Stimulated activated naive CD4-positive, alpha-beta T cell (primary cell): ENCODE data around the gene KAT8.

Experiments used
- DNase-seq, 6 experiments: peaks; one replicate each; lab custom pipeline; 2025; lab: John Stamatoyannopoulos, UW

The KAT8 gene

DNA sequence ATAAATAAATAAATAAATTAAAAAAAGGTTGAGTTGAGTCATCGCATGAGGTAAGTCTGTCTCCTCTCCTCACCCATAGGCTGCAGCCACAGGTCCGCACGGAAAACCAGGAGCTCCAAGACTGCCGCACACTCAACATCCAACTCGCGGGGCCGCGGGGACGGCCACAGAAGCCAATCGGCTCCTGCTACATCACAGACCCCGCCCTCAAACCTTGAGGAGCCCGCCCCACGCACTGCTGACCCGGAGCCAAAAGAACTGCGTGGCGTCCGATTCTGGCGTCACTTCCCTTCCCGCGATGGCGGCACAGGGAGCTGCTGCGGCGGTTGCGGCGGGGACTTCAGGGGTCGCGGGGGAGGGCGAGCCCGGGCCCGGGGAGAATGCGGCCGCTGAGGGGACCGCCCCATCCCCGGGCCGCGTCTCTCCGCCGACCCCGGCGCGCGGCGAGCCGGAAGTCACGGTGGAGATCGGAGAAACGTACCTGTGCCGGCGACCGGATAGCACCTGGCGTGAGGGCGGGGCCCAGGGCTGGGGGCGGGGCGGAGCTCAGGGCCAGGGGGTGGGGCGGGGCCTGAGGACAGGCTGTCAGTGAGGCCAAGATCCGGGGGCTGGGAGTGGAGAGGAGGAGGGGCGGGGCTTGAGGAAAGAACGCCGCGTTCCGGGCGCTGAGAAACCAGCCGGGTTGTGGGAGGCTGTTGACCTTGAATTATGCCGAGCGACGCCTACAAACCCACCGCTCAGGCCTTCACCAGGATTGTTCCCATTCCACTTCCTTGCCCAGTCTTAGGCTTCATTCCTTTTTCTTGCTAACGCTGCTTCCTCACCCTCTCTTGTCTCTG, at the start of gene KAT8:
KAT8 (plus strand) TSS at position 281 of the 839 bp plus-strand sequence; CDS start at position 299, 18 bp downstream.
- peak; percentile 93 to 99 (median 96) for DNase-seq

DNA sequence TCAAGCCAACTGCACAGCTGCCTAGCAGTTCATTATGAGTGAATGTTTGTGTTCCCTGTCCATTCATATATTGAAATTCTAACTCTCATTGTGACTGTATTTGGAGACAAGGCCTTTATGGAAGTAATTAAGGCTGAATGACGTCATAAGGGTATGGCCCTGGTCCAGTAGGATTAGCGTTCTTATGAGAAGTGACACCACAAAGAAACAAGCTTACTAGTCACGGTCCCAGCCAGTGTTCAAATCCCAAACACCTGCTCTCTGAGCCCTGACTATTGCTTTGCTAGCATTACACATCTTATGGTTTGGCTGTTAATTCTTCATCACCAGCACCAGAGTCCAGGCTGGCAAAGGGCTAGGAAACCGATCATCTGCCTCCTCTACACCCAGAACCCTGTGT, 45.6 kb upstream of the KAT8 start:
- DNase-seq, result no peak

DNA sequence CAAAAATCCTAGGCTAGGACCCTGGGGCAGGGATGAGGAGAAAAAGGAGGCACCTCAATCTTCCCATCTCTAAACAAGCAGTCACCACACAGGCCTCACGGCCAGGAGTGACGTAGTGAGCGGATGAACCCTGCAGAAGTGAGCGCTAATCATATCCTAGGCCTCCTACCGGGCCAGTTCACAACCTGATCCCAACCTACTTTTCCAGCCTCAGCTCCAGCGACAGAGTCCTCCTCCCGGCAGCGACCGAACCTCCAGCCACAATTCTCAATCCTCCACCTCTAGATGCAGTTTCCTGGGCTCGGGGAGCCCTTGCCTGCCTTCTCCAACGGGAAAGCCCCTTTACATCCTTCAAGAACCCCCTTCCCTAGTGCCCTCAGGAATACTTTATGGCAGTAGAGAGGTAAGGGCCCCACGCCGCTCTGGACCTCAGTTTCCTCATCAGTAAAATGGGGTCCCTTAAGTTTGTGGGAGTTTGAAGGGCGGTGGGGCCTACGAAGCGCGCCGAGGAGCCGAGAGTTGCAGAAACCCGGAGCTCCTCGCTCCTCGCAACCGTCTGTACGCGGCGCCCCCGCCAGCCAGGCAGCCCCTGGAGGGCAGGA, 44.8 kb upstream of the KAT8 start:
- peak in 1 of 6 experiments; percentile 9 for DNase-seq

DNA sequence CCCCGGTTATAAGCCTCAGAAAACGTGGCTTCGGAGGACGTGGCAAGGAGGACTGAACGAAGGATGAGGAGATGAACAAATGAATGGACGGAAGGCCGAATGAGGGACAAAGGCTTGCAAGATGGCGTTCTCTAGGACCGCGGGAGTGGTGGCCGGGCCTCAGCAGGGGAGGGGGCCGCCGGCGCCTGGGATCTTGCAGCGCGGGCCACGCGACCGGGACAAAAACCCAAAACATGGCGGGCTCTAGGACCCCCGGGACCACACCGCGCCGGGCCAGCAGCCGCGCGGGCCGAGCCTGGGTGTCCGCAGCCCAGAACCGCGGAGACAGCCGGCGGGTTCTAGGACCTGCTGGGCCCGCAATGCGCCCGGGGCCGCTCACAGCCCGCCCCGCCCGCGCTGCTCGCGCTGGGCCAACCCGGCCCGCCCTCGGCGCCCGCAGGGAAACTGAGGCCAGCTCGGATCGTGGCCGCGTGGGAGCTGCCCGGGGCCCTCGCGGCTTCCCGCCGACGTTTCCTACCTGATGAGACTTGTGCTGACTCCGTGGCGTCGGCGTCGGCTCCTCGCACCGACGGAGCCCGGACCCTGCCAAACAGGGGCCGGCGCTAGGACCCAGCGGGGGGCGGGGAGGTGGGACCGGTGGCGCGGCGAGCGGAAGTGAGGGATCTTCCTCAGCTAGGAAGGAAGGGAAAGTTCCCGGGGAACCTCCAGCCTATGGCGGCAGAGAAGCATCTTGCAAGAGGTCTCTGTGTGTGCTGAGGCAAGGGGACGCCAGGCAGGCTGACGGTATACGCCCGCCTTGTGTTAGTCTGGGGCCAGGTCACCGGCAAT, 44.1 kb upstream of the KAT8 start:
- DNase-seq, result peak; percentile 73 to 92 (median 82)

DNA sequence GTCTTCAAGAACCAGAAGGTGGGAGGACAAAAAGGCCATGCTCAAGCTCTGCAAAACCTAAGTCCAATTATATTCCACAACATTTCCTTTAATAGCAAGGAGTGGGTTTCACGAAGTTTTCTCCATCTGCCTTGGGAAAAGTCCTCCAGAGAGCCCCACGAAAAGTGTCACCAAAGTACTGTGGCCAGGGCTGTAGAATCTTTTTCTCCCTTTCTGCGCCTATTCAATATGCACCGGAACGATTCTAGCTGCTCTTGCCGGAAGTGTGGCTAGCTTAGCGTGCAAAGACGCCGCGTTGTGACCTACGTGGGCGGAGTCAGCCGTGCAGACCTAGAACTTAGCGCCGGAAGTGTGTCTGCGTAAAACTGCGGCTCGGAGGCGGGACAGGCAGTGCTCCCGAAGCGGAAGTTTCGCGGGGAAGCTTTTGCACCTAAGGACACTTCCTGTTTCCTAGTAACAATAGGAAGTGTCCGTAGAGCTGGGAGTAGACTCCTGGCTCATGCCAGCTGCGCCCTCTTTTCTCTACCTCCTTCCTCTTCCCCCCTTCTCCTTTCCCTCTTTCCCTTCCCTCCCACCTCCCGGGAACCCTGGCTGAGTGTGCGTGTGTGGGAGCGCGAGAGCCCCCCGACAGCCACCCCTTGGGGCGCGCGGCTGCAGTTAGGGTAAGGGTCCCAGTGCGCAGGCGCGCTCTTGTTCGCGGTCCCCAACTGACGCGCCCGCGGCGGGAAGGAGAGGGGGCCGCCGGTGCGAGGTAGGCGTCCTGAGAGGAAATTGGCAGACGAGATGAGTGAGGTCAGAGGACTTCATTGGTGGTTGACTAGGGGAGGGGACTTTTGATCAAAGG, 43.3 kb upstream of the KAT8 start, which contains the start of the genes ZNF646 and ZNF668:
ZNF646 (plus strand) TSS at position 453 of the 844 bp plus-strand sequence. CDS start 1,903 bp downstream, outside the sequence.
ZNF668 (minus strand) TSS at position 271 of the 844 bp plus-strand sequence. CDS start 9,781 bp downstream, outside the sequence.
- peak; percentile 95 to 98 (median 97) for DNase-seq

DNA sequence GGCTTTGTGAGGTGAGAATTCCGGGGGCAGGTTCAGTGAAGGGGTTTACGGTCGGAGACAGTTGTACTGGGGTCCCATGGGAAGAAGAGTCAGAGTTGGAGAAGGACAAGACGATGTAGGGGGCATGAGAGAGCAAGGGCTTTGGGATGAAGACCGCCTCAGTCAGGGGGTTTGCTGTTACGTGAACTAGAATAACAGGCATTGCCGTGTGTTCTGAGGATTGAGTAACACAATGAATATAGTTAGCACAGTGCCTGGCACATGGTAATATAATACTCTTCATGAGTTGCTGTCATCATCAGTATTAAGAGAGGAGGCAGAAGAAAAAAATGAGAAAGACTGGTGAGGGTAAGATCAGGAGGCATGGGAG, 42.7 kb upstream of the KAT8 start:
- DNase-seq, result no peak

DNA sequence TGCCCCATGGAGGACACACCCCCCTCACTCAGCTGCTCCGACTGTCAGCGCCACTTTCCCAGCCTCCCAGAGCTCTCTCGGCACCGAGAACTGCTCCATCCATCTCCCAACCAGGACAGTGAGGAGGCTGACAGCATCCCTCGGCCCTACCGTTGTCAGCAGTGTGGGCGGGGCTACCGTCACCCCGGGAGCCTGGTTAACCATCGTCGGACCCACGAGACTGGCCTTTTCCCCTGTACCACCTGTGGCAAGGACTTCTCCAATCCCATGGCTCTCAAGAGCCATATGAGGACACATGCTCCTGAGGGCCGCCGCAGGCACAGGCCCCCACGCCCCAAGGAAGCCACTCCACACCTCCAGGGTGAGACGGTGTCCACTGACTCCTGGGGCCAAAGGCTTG, 41.1 kb upstream of the KAT8 start:
- no peak for DNase-seq

DNA sequence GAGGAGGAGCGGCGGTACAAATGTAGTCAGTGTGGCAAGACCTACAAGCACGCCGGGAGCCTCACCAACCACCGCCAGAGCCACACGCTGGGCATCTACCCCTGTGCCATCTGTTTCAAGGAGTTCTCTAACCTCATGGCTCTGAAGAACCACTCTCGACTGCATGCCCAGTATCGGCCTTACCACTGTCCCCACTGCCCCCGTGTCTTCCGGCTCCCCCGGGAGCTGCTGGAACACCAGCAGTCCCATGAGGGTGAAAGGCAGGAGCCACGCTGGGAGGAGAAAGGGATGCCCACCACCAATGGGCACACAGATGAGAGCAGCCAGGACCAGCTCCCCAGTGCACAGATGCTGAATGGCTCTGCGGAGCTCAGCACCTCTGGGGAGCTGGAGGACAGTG, 40.4 kb upstream of the KAT8 start:
- no peak for DNase-seq

DNA sequence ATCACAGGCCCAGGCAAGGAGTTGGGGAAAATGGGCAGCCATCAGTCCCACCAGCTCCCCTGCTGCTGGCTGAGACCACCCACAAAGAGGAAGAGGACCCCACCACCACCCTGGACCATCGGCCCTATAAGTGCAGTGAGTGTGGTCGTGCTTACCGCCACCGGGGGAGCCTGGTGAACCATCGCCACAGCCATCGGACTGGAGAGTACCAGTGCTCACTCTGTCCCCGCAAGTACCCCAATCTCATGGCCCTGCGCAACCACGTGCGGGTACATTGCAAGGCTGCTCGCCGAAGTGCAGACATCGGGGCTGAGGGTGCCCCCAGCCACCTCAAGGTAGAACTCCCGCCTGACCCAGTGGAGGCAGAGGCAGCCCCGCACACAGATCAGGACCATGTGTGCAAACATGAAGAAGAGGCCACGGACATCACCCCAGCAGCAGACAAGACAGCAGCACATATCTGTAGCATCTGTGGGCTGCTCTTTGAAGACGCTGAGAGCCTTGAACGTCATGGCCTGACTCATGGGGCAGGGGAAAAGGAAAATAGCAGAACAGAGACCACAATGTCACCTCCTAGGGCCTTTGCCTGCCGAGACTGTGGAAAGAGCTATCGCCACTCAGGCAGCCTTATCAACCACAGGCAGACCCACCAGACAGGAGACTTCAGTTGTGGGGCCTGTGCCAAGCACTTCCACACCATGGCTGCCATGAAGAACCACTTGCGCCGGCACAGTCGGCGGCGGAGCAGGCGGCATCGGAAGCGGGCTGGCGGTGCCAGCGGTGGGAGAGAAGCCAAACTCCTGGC, 39.7 kb upstream of the KAT8 start:
- DNase-seq, result no peak

DNA sequence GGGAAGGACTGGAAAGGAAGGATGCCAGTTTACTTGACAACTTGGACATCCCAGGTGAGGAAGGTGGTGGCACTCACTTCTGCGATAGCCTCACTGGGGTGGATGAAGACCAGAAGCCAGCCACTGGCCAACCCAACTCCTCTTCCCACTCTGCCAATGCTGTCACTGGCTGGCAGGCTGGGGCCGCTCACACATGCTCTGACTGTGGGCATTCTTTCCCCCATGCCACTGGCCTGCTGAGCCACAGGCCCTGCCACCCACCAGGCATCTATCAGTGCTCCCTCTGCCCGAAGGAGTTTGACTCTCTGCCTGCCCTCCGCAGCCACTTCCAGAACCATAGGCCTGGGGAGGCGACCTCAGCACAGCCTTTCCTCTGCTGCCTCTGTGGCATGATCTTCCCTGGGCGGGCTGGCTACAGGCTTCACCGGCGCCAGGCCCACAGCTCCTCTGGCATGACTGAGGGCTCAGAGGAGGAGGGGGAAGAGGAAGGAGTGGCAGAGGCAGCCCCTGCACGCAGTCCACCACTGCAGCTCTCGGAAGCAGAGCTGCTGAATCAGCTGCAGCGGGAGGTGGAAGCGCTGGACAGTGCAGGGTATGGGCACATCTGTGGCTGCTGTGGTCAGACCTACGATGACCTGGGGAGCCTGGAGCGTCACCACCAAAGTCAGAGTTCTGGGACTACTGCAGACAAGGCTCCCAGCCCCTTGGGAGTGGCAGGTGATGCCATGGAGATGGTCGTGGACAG, 38.7 kb upstream of the KAT8 start:
- DNase-seq, result no peak

DNA sequence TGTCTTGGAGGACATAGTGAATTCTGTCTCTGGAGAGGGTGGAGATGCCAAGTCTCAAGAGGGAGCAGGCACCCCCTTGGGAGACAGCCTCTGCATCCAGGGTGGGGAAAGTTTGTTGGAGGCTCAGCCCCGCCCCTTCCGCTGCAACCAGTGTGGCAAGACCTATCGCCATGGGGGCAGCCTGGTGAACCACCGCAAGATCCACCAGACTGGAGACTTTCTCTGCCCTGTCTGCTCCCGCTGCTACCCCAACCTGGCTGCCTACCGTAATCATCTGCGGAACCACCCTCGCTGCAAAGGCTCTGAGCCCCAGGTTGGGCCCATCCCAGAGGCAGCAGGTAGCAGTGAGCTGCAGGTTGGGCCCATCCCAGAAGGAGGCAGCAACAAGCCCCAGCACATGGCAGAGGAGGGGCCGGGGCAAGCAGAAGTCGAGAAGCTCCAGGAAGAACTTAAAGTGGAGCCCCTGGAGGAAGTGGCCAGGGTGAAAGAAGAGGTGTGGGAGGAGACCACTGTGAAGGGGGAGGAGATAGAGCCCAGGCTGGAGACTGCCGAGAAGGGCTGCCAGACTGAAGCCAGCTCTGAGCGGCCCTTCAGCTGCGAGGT, 38.0 kb upstream of the KAT8 start:
- no peak for DNase-seq

DNA sequence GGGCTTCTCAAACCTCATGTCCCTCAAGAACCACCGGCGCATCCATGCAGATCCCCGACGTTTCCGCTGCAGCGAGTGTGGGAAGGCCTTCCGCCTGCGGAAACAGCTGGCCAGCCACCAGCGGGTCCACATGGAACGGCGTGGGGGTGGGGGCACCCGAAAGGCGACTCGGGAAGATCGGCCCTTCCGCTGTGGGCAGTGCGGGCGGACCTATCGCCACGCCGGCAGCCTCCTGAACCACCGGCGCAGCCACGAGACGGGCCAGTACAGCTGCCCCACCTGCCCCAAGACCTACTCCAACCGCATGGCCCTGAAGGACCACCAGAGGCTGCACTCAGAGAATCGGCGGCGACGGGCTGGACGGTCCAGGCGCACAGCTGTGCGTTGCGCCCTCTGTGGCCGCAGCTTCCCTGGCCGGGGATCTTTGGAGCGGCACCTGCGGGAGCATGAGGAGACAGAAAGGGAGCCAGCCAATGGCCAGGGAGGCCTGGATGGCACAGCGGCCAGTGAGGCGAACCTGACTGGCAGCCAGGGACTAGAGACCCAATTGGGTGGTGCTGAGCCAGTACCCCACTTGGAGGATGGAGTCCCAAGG, 37.3 kb upstream of the KAT8 start:
- DNase-seq, result no peak

DNA sequence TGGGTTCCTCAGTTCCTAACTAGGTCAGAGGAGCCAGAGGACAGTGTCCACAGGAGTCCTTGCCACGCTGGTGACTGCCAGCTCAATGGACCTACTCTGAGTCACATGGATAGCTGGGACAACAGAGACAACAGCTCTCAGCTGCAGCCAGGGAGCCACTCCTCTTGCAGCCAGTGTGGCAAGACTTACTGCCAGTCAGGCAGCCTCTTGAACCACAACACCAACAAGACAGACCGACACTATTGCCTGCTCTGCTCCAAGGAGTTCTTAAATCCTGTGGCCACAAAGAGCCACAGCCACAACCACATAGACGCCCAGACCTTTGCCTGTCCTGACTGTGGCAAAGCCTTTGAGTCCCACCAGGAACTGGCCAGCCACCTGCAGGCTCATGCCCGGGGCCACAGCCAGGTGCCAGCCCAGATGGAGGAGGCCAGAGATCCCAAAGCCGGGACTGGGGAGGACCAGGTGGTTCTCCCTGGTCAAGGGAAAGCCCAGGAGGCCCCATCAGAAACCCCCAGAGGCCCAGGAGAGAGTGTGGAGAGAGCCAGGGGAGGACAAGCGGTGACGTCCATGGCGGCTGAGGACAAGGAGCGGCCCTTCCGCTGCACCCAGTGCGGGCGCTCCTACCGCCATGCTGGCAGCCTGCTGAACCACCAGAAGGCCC, 36.6 kb upstream of the KAT8 start:
- no peak for DNase-seq

DNA sequence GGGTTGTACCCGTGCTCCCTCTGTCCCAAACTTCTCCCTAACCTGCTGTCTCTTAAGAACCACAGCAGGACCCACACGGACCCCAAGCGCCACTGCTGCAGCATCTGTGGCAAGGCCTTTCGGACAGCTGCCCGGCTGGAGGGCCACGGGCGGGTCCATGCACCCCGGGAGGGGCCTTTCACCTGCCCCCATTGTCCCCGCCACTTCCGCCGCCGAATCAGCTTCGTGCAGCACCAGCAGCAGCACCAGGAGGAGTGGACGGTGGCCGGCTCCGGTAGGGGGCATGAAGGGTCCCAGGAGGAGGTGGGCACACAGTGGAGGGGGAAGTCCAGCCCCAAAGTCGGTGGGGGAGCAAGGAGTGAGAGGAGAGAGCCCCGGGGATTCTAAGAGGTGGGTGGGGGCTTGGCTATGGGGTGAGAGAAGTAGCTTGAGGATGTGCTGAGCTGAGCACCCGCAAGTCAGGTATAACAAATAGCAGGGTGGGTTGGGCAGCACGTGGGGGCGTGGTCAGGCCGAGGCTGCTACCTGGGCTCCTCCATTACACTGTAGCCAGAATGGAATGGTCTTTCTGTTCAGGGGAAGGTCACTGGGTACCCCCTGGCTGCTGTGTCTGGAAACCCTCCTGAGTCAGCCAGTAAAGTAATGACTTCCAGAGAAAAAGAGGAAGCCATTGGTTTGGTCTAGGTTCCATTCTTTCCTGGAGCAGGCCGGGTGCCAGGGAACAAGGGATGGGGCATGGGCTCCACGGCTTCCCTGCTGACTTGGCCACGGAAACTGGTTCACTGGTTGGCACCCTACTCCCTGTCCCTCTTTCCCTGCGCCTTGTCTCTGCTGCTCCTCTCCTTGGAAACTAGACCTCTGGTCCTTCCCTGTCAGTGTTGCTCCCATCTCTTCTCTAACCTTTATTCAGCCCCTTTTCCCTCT, 35.8 kb upstream of the KAT8 start:
- no peak for DNase-seq

DNA sequence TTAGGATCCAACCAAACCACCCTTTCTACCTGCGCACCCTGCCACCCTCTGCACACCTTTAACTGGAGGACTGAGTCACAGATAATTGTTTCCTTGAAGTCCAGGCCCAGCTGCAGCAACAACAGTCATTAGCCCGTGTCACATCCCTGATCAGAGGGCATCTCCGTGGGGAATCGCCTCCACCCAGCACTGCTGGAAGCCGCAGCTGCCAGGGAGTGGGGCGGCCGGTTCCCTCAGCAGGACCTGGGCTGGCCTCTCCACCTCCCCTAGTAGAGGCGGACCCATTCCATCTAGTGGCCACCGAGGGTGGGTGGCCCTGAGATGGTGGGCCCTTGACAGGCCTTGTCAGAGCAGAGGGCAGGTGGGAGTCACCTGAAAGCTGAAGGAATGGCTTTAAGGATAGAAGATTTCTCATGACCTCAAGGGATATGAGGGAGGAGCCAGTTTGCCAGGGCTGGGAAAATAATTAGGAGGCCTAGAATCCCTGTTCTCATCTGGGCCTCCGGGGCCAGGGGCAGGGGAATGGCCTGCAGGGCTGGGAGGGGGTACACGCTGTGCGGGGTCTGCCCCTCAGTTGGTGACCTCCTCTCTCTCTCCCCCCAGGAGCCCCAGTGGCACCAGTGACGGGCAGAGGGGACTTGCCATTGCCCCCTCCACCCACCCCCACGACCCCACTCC, 35.0 kb upstream of the KAT8 start:
- DNase-seq, result no peak

DNA sequence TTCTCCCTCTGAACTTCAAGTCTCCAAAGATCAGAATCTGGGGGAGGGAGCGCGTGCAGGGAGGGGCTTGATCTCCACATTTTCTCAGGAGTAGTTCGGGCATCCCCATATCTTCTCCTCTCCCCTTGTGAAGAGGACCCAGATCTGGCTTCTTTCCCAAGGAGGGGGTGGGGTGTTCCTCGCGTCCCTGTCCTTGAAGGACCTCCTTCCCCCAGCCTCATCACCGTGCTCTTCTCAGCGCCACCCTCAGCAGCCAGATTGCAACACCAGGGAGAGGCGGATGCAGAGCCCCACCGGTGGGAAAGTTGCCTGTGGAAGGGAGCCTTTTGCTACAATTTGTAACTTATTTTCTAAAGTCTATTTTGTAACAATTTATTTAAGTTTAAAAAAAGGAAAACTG, 34.4 kb upstream of the KAT8 start:
- no peak for DNase-seq

DNA sequence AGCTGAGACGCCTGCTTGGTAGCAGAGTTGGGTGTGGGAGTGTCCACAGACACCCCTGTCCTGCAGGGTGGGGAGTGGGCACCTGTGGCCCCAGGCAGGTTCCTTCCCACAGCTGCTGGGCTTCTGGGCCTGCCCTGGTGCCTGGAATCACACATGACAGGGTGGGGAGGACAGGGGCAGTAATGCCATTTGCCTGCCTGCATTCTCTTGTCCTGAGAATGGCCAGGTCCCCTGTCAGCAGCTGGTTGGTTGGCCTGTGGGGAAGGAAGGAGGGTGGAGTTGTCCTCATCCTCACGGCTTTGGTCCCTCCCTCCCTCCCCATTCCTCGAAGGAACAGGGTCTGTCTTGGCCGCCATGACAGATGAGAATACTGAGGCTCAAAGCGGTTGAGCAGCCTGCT, 33.9 kb upstream of the KAT8 start:
- DNase-seq, result no peak
